Stimulated activated CD8-positive, alpha-beta memory T cell treated with anti-CD3 and anti-CD28 coated beads, Interleukin-2, amount 100 ng/mL, for 48 hours (primary cell): ENCODE data around the gene ZNF524.
A peak's percentile ranks its signal among the peaks of the same experiment; 100 is the strongest.

Experiments
- DNase-seq, 2 donors: peaks; one replicate each; pipeline ENCODE4 v3.0.0-alpha.2; 2020; ENCODE audit warnings: low read depth in 2 of 2

Gene ZNF524

GRCh38 chr19:55602104-55603001 lies 2.3 kb downstream of the ZNF524 start:
- DNase-seq, result no peak

- no peak for DNase-seq
These were observed 3.0 kb downstream of the ZNF524 start for GRCh38 chr19:55603115-55603514.

GRCh38 chr19:55603581-55604292 lies 3.6 kb downstream of the ZNF524 start:
- no peak for DNase-seq

GRCh38 chr19:55605207-55605636 lies 5.1 kb downstream of the ZNF524 start:
- peak; percentile 98 to 99 for DNase-seq

GRCh38 chr19:55605637-55606470 lies 5.8 kb downstream of the ZNF524 start, which contains the start of gene ZNF865:
TSS of gene ZNF865 (plus strand) at chr19:55605647. CDS start at chr19:55613619, 7,972 bp downstream.
- DNase-seq, result peak; percentile 54 to 65

GRCh38 chr19:55606471-55606787 lies 6.3 kb downstream of the ZNF524 start:
- no peak for DNase-seq

- DNase-seq, result no peak
These were observed 6.7 kb downstream of the ZNF524 start for GRCh38 chr19:55606817-55607216.

GRCh38 chr19:55609326-55609725 lies 9.2 kb downstream of the ZNF524 start:
- DNase-seq, result no peak

GRCh38 chr19:55611300-55611982 lies 11.4 kb downstream of the ZNF524 start:
- DNase-seq, result no peak

GRCh38 chr19:55611983-55612645 lies 12.0 kb downstream of the ZNF524 start:
- DNase-seq, result no peak

GRCh38 chr19:55613396-55613795 lies 13.3 kb downstream of the ZNF524 start:
- no peak for DNase-seq

- no peak for DNase-seq
These were observed 14.0 kb downstream of the ZNF524 start for GRCh38 chr19:55613930-55614710.

- no peak for DNase-seq
These were observed 14.8 kb downstream of the ZNF524 start for GRCh38 chr19:55614711-55615542.

- DNase-seq, result no peak
These were observed 15.7 kb downstream of the ZNF524 start for GRCh38 chr19:55615543-55616394.

GRCh38 chr19:55616395-55616875 lies 16.3 kb downstream of the ZNF524 start:
- no peak for DNase-seq

- no peak for DNase-seq
These were observed 17.3 kb downstream of the ZNF524 start for GRCh38 chr19:55617426-55617825.

- no peak for DNase-seq
These were observed 18.3 kb downstream of the ZNF524 start for GRCh38 chr19:55618426-55618825.

GRCh38 chr19:55619286-55619685 lies 19.2 kb downstream of the ZNF524 start:
- no peak for DNase-seq
